Stimulated activated CD8-positive, alpha-beta memory T cell treated with anti-CD3 and anti-CD28 coated beads, Interleukin-4, amount 100 ng/mL, for 24 hours (primary cell): Measurements from ENCODE around the gene KCTD1.
A peak's percentile ranks its signal among the peaks of the same experiment; 100 is the strongest.

Experiments
- DNase-seq: peaks from one replicate; pipeline ENCODE4 v3.0.0-alpha.2; 2020; ENCODE audit warnings: low read depth

KCTD1 gene

GRCh38 chr18:26549263-26550094 lies 1.1 kb upstream of the KCTD1 start:
- no peak for DNase-seq

DNA sequence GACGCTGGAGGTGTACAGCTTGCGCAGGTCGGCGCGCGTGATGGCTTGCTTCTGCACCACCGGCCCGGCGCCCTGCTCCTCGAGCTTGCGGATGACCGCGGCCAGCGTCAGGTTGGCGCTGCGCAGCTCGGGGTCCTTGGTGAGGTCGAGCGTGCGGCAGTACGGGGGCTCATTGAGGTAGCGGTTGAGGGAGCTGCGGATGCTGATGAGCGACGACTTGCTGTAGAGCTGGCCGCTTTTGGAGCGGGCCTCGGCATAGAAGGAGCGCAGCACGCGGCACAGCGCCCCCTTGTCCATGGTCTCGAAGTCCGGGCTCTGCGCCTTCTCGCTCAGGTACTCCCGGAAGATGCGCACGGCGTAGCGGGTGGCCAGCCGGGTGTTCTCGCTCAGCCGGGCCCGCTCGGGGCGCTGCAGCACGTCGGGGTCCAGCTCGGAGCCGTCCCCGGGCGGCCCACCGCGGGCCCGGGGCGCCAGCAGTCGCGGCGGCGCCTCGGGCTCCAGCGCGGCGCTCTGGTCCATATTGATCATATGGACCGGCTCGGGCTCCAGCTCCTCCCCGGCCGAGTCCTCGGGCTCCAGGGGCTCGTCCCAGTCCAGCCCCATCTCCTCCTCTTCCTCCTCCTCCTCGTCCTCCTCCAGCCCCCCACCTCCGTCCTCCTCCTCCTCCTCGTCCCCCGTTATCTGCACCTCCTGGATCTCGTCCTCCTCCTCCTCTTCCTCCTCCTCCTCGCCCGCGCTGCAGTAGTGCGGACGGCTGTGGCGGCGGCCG lies 523 bp downstream of the KCTD1 start:
- DNase-seq, result peak; percentile 43

- DNase-seq, result no peak
Measured at GRCh38 chr18:26546875-26547645, 1.3 kb downstream of the KCTD1 start.

DNA sequence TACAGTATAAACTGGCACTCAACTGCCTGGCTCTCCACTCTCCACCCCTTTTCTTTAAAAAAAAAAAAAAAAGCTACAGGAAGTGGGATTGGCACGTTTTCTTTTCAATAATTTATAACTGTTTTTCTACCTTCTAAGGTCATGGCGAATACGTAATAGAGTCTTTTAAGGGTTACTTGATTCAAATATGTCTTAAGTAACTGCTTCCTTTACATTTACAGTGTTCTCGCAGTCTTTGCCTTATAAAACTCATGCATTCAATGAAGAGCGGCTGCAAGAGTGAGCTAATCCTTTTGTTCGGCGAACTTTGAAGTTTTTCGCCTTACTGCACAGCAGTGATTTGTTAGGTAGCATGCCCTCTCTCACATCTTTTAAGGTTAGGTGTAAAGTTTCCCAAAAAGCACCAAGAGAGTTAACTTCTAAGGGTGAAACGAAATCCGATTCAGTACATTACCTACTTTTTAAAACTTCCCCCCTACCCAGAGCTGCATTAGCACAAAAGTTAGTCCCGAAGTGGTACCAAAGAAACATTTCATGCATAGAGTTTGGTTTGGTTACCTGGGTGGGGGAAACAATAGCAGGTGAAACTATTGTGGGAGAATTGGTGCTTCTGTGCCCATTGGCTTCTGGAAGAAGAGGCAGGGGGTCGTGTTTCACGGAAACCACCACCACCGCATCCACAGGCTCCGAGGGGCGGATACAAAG lies 2.0 kb downstream of the KCTD1 start:
- DNase-seq, result no peak

- DNase-seq, result no peak
Measured at GRCh38 chr18:26545335-26546123, 2.8 kb downstream of the KCTD1 start.

- DNase-seq, result no peak
Measured at GRCh38 chr18:26544451-26544850, 3.9 kb downstream of the KCTD1 start.

DNA sequence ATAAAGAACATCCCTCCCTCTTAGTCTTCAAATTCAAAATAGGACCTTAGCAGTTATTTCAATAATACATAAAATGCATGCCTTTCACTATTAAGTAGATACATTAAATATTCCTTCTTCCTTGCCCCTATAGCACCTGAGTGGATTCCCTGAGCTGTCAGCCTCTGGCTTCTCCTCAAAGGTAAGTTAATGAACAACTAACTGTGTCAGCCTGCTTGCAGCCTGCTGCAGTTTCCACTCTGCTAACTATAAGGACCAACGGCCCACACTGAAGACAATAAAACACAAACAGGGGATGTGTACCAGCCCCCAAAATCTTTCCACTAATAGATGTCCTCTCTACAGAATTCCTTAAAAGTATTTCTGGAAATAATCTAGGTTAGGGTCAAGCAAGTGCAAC lies 5.0 kb downstream of the KCTD1 start:
- DNase-seq, result no peak

DNA sequence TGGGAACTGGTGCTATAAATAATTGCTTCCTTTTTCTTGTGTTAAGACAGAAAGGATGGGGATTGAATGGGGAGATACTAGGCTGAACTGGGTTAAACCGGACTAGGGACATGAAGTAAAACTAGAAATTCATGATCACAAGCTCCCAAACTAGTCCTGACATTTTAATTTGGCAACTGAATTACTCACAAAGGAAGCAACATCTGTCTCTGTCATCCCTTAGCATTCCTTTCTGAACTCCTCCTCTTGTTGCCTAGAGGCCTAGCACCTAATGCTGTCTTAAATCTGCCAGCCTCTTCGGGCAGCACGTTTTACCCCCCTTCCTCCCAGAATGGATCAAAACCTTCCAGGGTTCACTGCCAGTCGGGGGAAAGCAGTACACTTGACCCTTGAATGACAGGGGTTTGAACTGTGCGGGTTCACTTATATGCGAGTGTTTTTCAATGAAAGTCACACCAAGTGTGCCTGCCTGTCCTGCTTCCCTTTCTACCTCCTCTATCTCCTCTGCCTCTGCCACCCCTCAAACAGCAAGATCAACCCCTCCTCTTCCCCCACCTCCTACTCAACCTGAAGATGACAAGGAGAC lies 8.2 kb downstream of the KCTD1 start:
- DNase-seq, result no peak

GRCh38 chr18:26538524-26538923 lies 9.8 kb downstream of the KCTD1 start:
- DNase-seq, result no peak

GRCh38 chr18:26536664-26537063 lies 11.7 kb downstream of the KCTD1 start:
- DNase-seq, result no peak

DNA sequence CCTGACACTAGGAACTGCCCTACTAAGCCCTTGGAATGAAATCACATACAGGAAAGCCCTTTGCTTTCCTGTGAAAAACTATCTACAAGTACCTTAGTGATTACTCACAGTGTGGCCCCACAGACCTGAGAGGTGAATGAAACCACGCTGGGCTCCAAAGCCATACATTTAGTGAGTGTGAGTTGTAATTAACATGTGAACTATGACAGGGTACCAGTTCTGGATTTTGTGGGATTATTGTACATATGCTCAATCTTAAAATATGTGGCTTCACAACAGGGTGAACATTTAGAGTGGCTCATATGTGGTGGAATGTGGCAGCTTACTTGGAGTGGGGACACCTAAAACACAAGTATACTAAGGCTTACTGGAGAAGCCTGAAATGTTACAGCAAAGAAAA lies 12.3 kb downstream of the KCTD1 start:
- DNase-seq, result no peak

DNA sequence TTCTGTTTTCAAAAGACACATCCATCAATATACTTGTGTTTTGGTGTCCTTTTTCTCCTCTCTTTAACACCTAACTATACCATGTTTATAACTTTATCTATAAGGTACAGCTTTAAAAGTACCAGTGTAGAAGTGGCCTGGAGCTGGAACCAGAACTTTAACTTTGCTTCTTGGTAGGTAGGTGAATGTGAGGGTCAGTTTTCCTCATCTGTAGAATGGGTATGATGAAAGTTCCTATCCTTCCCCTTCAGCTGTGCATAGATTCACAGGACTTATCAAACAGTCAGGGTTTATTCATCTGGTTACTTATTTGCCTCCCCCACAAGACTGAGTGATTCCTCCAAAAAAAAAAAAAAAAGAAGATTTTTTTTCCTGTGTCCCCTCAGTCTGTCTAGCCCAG lies 12.7 kb downstream of the KCTD1 start:
- no peak for DNase-seq

DNA sequence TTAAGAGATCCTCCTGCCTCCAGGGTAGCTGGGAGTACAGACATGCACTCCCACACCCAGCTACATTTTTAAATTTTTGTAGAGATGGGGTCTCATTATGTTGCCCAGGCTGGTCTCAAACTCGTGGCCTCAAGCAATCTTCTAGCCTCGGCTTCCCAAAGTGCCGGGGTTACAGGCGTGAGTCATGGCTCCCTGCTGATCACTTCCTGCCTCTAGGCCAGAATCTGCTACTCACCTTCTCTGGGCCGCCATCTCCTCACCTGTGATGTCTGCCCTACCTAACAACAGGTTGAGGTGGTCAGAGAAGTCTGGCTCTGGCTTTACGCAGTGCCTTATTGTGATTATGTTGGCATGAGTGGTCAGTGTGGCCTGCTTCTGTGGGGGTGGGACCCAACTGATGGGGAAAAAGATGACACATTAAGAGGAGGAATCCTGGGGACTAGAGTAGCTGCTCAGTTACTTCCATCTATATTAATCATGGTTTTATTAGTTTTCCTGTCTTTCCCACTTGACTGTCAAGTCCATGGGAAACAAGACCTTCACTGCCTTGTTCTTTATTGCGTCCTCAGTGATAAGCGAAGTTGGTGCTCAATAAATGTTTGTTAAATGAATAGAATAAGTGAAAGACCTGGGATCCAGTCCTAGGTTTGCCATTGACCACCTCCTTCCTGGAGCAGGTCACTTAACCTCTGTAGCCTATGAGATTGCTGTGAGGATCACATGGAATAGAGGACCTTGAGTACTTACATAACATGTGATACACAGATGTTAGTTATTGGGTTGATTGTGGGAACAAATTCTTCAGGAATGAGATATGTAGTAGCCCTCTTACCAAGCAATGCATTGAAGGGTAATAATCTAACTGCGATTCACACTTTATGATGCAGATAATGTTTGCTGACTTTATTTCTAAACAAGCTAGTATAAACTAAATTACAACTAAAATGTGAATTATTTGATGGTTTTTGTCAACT lies 15.7 kb downstream of the KCTD1 start:
- no peak for DNase-seq

- no peak for DNase-seq
Measured at GRCh38 chr18:26531605-26532298, 16.6 kb downstream of the KCTD1 start.

DNA sequence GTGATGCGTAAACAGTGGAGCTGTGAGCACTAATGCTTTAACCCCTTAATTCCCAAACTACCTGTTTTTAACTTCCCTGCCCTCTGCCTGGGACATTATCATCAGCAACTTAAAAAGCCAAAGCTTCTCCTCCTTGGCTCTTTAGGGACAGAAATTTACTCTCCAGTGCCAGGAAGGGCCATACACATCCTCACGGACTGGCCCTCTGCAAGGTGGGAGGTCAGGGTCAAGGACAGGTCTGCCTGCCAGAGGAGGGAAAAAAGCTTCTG lies 21.5 kb downstream of the KCTD1 start:
- DNase-seq, result no peak

DNA sequence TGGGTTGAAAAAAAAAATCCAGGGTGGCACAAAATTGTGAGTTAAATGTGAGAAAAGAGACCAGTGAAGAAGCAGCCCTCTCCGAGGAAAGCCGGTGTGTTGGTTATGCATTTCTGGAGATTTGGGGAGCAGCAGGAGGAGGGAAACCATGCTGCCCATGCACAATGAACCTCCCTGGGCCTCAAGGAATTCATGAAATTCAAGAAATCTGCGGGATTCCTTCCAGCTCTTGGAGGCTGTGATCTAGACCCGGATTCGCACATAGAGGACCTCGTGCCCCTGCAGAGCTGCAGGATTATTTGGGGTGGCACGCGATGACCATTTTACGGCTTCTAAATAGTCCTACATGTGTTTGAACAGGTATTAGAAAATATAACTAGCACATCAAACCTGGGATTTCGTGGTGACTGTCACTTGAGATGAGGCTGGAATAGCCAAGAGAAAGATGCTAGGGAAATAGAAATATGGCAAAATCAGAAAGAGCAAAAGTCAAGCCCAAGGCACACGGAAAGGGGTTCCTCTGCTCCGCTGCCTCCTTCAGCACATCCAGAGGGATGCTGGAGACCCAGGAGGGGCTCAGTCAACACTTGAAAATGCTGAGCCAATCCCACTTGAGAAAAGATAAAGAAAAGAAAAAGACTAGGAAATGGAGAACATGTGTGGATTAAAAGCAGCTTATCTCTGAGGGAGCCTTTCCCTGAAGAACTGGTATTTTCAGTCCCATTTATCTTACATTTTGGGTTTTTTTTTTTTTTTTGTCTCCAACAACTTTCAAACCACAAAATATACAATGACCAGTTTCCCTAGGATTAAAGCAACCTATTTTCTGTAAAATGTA lies 22.0 kb downstream of the KCTD1 start:
- no peak for DNase-seq

- DNase-seq, result no peak
Measured at GRCh38 chr18:26524504-26525351, 23.6 kb downstream of the KCTD1 start.
